Small intestine (tissue), 7 donors: ENCODE measurements around the gene HRH3. TPM values are rescaled to one million over a fixed set of nuclear protein-coding genes. Genes with fewer than 3 reads are reported as not detected.

Experiments
- DNase-seq, 2 donors: peaks; one replicate each; pipeline versions ENCODE4 v3.0.0 to v3.0.0-alpha.2; 2013
- FAIRE-seq: peaks from 2 replicates; lab custom pipeline; 2012; peaks lifted over from hg19 to GRCh38; lab: Jason Lieb, UNC
- H3K27ac ChIP-seq, 3 donors: one replicate each; pipeline ENCODE4 v1.5.1; 2013; ENCODE audit warnings: low read length in 2 of 3, mild to moderate bottlenecking in 2 of 3, control low read depth in 1 of 3, inconsistent platforms in 1 of 3, low read depth in 1 of 3, moderate library complexity in 1 of 3
- H3K27me3 ChIP-seq, 3 donors: one replicate each; pipeline ENCODE4 v1.6.1; 2013; ENCODE audit warnings: low read length in 3 of 3, inconsistent platforms in 1 of 3; ENCODE audit not compliant: control insufficient read depth in 3 of 3, insufficient read depth in 3 of 3
- H3K36me3 ChIP-seq, 3 donors: one replicate each; pipeline ENCODE4 v1.6.1; 2013; ENCODE audit warnings: low read length in 3 of 3, inconsistent platforms in 1 of 3, low read depth in 1 of 3, mild to moderate bottlenecking in 1 of 3, moderate library complexity in 1 of 3; ENCODE audit not compliant: control insufficient read depth in 3 of 3, insufficient read depth in 2 of 3
- H3K4me1 ChIP-seq, 3 donors: one replicate each; pipeline ENCODE4 v1.6.1; 2013; ENCODE audit warnings: low read length in 2 of 3, inconsistent platforms in 1 of 3, low read depth in 1 of 3, mild to moderate bottlenecking in 1 of 3, moderate library complexity in 1 of 3; ENCODE audit not compliant: control insufficient read depth in 3 of 3, insufficient read depth in 2 of 3
- H3K4me3 ChIP-seq, 3 donors: one replicate each; pipeline ENCODE4 v1.5.1; 2013; ENCODE audit warnings: low read length in 3 of 3, control low read depth in 1 of 3, inconsistent platforms in 1 of 3, low read depth in 1 of 3, mild to moderate bottlenecking in 1 of 3, moderate library complexity in 1 of 3
- H3K9me3 ChIP-seq, 2 donors: one replicate each; pipeline ENCODE4 v1.6.1; 2013; ENCODE audit warnings: low read depth in 1 of 2, low read length in 1 of 2; ENCODE audit not compliant: control insufficient read depth in 2 of 2, insufficient read depth in 1 of 2
- WGBS, 3 donors: extraction: QIAGEN DNeasy Blood & Tissue Kit; methylation state at CpG; one replicate each; pipeline ENCODE4 v1.1.7; 2013; 5-methylcytosine and 5-hydroxymethylcytosine counted together
- polyA plus RNA-seq, 4 donors: library from polyadenylated mRNA; stranded (reverse) in 3 of 4; unstranded in 1 of 4; fragments of 200-250 nt in 3 of 4; fragments of 120-200 nt in 1 of 4; gene quantifications; one replicate each; pipeline versions ENCODE4 v1.2.1 to v1.2.3, GENCODE V29; 2013
- donor health status: healthy with polysubstance abuse.
- donor health status: control.
- donor health status: control.
- donor health status: Bipolar disorder and iron deficiency.
- donor health status: healthy.

HRH3 gene
- polyA plus RNA-seq, 4 donors, result 0.06 to 0.31 TPM; not detected in 2

- Histone ChIP-seq H3K27ac (no peak overlapping the region), H3K36me3 (peaks cover 0 to 42% (median 0%) of the 10 kb centered on the region in 3 donors), H3K4me1 (peaks cover 0 to 3% (median 1%) of the 10 kb centered on the region in 3 donors), H3K9me3 (no peaks in the 10 kb centered on the region), H3K4me3 (no peak overlapping the region), H3K27me3 (no peaks in the 10 kb centered on the region)
- WGBS, 3 donors, result 80 to 87% (median 83%) methylated on average over 6 of the region's 6 CpGs
- no peak for FAIRE-seq
- no peak for DNase-seq
Measured at GRCh38 chr20:62248890-62249560, 28.9 kb upstream of the HRH3 start.

- WGBS, 3 donors, result 55 to 75% (median 63%) methylated on average over 22 of the region's 22 CpGs
- peaks cover 3% of the 10 kb centered on the region in 3 donors for H3K4me1 ChIP-seq
- no peaks in the 10 kb centered on the region for H3K27me3 ChIP-seq
- DNase-seq (peak in 1 of 2 donors; percentile 17), FAIRE-seq (no peak)
- H3K36me3 ChIP-seq, result peaks cover 0 to 49% (median 0%) of the 10 kb centered on the region in 3 donors
- H3K27ac ChIP-seq, result no peak overlapping the region
- H3K4me3 ChIP-seq, result no peak overlapping the region
- H3K9me3 ChIP-seq, result no peaks in the 10 kb centered on the region
Measured at GRCh38 chr20:62246872-62247652, 27.0 kb upstream of the HRH3 start.

GRCh38 chr20:62246431-62246830, 26.4 kb upstream of the HRH3 start:
- WGBS, 3 donors, result 80 to 81% (median 80%) methylated on average over 8 of the region's 8 CpGs
- H3K27ac ChIP-seq, result no peak overlapping the region
- DNase-seq (no peak), FAIRE-seq (no peak)
- no peaks in the 10 kb centered on the region for H3K9me3 ChIP-seq
- no peak overlapping the region for H3K4me3 ChIP-seq
- peaks cover 4 to 5% (median 5%) of the 10 kb centered on the region in 3 donors for H3K4me1 ChIP-seq
- no peaks in the 10 kb centered on the region for H3K27me3 ChIP-seq
- H3K36me3 ChIP-seq, result peaks cover 0 to 52% (median 0%) of the 10 kb centered on the region in 3 donors

- H3K4me3 ChIP-seq, result no peak overlapping the region
- H3K36me3 ChIP-seq, result peaks cover 0 to 57% (median 0%) of the 10 kb centered on the region in 3 donors
- H3K4me1 ChIP-seq, result peaks cover 4 to 9% (median 5%) of the 10 kb centered on the region in 3 donors
- no peak overlapping the region for H3K27ac ChIP-seq
- WGBS, 3 donors, result 89 to 95% (median 89%) methylated on average over 19 of the region's 19 CpGs
- H3K9me3 ChIP-seq, result no peaks in the 10 kb centered on the region
- H3K27me3 ChIP-seq, result no peaks in the 10 kb centered on the region
- DNase-seq (no peak), FAIRE-seq (no peak)
Measured at GRCh38 chr20:62245911-62246280, 25.8 kb upstream of the HRH3 start.

- peak overlapping the region in 1 of 3 donors; percentile 72 for H3K27ac ChIP-seq
- H3K36me3 ChIP-seq, result peaks cover 0 to 54% (median 0%) of the 10 kb centered on the region in 3 donors
- FAIRE-seq (no peak), DNase-seq (peak in 1 of 2 donors; percentile 75)
- 9 to 55% (median 26%) methylated on average over 17 of the region's 17 CpGs for WGBS, 3 donors
- no peaks in the 10 kb centered on the region for H3K9me3 ChIP-seq
- H3K4me1 ChIP-seq, result peaks cover 4 to 9% (median 5%) of the 10 kb centered on the region in 3 donors
- H3K27me3 ChIP-seq, result no peaks in the 10 kb centered on the region
- no peak overlapping the region for H3K4me3 ChIP-seq
Measured at GRCh38 chr20:62244644-62245108, 24.6 kb upstream of the HRH3 start.

GRCh38 chr20:62243906-62244515, 23.9 kb upstream of the HRH3 start:
- H3K4me3 ChIP-seq, result no peak overlapping the region
- H3K27ac ChIP-seq, result peak overlapping the region in 1 of 3 donors; percentile 72
- FAIRE-seq (no peak), DNase-seq (no peak)
- 61 to 83% (median 73%) methylated on average over 21 of the region's 21 CpGs for WGBS, 3 donors
- H3K4me1 ChIP-seq, result peaks cover 4 to 12% (median 9%) of the 10 kb centered on the region in 3 donors
- H3K27me3 ChIP-seq, result no peaks in the 10 kb centered on the region
- H3K9me3 ChIP-seq, result no peaks in the 10 kb centered on the region
- H3K36me3 ChIP-seq, result peaks cover 0 to 56% (median 0%) of the 10 kb centered on the region in 3 donors

- FAIRE-seq (no peak), DNase-seq (no peak)
- Histone ChIP-seq H3K27ac (no peak overlapping the region), H3K9me3 (no peaks in the 10 kb centered on the region), H3K4me3 (no peak overlapping the region), H3K4me1 (peaks cover 4 to 10% (median 9%) of the 10 kb centered on the region in 3 donors), H3K27me3 (no peaks in the 10 kb centered on the region), H3K36me3 (peaks cover 0 to 56% (median 0%) of the 10 kb centered on the region in 3 donors)
- 80 to 89% (median 87%) methylated on average over 22 of the region's 22 CpGs for WGBS, 3 donors
Measured at GRCh38 chr20:62243106-62243505, 23.0 kb upstream of the HRH3 start.

GRCh38 chr20:62242176-62242575, 22.1 kb upstream of the HRH3 start:
- FAIRE-seq, result no peak
- 63 to 74% (median 64%) methylated on average over 6 of the region's 6 CpGs for WGBS, 3 donors
- peak overlapping the region; percentile 17 to 81 (median 45) for H3K27ac ChIP-seq

More at GRCh38 chr20:62242176-62242575, 22.1 kb upstream of the HRH3 start:
- no peak for DNase-seq
- H3K9me3 ChIP-seq, result no peaks in the 10 kb centered on the region
- H3K27me3 ChIP-seq, result no peaks in the 10 kb centered on the region
- H3K4me3 ChIP-seq, result no peak overlapping the region
- H3K4me1 ChIP-seq, result peaks cover 9 to 14% (median 9%) of the 10 kb centered on the region in 3 donors
- peaks cover 0 to 56% (median 0%) of the 10 kb centered on the region in 3 donors for H3K36me3 ChIP-seq
